Thyroid gland (tissue), 4 donors: ENCODE measurements around the gene BCDIN3D. TPM values are rescaled to one million over a fixed set of nuclear protein-coding genes. Genes with fewer than 3 reads are reported as not detected.

Experiments
- DNase-seq, 2 donors: peaks; one replicate each; pipeline ENCODE4 v3.0.0-alpha.2; 2019
- H3K27ac ChIP-seq, 3 donors: fragments of 200-600 bp; sonication (generic); 1 replicate in 2 of 3; 2 replicates in 1 of 3; pipeline ENCODE4 v1.5.1; 2016 to 2019; ENCODE audit warnings: mild to moderate bottlenecking in 1 of 3, moderate library complexity in 1 of 3
- H3K27me3 ChIP-seq: fragments of 200-600 bp; sonication (generic); one replicate; pipeline ENCODE4 v1.5.1; 2019
- H3K36me3 ChIP-seq, 2 donors: fragments of 200-600 bp; sonication (generic); one replicate each; pipeline ENCODE4 v1.5.1; 2016 to 2019
- H3K4me1 ChIP-seq, 2 donors: fragments of 200-600 bp; sonication (generic); one replicate each; pipeline ENCODE4 v1.5.1; 2017 to 2019
- H3K4me3 ChIP-seq, 3 donors: fragments of 200-600 bp; sonication (generic); replicated peaks in 1 of 3; 1 replicate in 2 of 3; 2 replicates in 1 of 3; pipeline ENCODE4 v1.5.1; 2016; ENCODE audit warnings: mild to moderate bottlenecking in 1 of 3
- H3K9me3 ChIP-seq: fragments of 200-600 bp; sonication (generic); one replicate; pipeline ENCODE4 v1.5.1; 2017
- POLR2A ChIP-seq, 2 donors: fragments of 450-650 bp; IDR thresholded peaks; one replicate each; pipeline ENCODE4 v1.6.1; 2017; ENCODE audit warnings: antibody characterized with exemption in 2 of 2, mild to moderate bottlenecking in 2 of 2, moderate library complexity in 1 of 2
- WGBS, 2 donors: methylation state at CpG; one replicate each; pipeline ENCODE4 v1.1.5; 2017; 5-methylcytosine and 5-hydroxymethylcytosine counted together
- intact Hi-C: fragments of 100-400 bp; cut with DNase I; formaldehyde crosslinking; loops from one replicate; pipeline ENCODE4 v1.15.1; 2023
- total RNA-seq, 4 donors: library from RNA; depleted of rRNA; stranded (reverse); fragments of >200 nt; gene quantifications; one replicate each; pipeline ENCODE4 v1.2.3, GENCODE V29; 2016
- TF ChIP-seq, protein P1 (sequence below), 6 experiments: fragments of 200-600 bp in 3 of 6; fragments of 450-650 bp in 3 of 6; sonication (generic) in 3 of 6; IDR thresholded peaks; one replicate each; pipeline ENCODE4 v1.5.1; 2016 to 2019; ENCODE audit warnings: antibody characterized with exemption in 6 of 6, mild to moderate bottlenecking in 2 of 6, inconsistent platforms in 1 of 6, moderate library complexity in 1 of 6

The BCDIN3D gene
- total RNA-seq, 4 donors from 2014 or later = 3.9 to 6.1 (median 4.1) TPM

DNA sequence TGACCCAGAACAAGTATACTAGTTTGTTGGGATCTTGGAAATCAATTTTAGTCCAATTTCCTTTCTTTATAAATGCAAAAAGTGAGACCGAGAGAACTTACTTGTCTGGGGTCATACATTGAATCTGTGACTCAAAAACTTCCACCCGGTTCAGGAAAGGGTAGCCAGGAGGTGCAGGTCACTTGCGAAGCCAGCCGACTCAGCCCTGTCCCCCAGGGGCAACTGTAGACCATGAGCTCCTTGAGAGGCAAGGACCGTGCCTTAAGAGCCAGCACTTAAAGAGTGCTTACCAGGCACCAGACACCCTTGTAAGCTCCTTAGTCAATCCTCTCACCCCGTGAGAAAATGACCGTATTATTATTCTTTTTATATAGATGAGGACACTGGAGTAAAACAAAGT is 505 bp upstream of the BCDIN3D start:
- Histone ChIP-seq H3K4me3 (peak overlapping the region in 1 of 3 donors; percentile 53), H3K27me3 (no peaks in the 10 kb centered on the region), H3K36me3 (no peaks in the 10 kb centered on the region), H3K27ac (peak overlapping the region; percentile 63 to 87 (median 84)), H3K4me1 (peaks cover 13 to 19% of the 10 kb centered on the region in 2 donors), H3K9me3 (no peaks in the 10 kb centered on the region)
- DNase-seq = peak; percentile 55 to 80
- intact Hi-C loops = no loop called here
- TF ChIP-seq POLR2A (IDR thresholded peaks at IDR 0.05) = no peak
- TF ChIP-seq, protein P1, sequence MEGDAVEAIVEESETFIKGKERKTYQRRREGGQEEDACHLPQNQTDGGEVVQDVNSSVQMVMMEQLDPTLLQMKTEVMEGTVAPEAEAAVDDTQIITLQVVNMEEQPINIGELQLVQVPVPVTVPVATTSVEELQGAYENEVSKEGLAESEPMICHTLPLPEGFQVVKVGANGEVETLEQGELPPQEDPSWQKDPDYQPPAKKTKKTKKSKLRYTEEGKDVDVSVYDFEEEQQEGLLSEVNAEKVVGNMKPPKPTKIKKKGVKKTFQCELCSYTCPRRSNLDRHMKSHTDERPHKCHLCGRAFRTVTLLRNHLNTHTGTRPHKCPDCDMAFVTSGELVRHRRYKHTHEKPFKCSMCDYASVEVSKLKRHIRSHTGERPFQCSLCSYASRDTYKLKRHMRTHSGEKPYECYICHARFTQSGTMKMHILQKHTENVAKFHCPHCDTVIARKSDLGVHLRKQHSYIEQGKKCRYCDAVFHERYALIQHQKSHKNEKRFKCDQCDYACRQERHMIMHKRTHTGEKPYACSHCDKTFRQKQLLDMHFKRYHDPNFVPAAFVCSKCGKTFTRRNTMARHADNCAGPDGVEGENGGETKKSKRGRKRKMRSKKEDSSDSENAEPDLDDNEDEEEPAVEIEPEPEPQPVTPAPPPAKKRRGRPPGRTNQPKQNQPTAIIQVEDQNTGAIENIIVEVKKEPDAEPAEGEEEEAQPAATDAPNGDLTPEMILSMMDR (IDR thresholded peaks at IDR 0.05) = no peak
- WGBS, 2 donors = 27 to 48% methylated on average over 7 of the region's 7 CpGs

DNA sequence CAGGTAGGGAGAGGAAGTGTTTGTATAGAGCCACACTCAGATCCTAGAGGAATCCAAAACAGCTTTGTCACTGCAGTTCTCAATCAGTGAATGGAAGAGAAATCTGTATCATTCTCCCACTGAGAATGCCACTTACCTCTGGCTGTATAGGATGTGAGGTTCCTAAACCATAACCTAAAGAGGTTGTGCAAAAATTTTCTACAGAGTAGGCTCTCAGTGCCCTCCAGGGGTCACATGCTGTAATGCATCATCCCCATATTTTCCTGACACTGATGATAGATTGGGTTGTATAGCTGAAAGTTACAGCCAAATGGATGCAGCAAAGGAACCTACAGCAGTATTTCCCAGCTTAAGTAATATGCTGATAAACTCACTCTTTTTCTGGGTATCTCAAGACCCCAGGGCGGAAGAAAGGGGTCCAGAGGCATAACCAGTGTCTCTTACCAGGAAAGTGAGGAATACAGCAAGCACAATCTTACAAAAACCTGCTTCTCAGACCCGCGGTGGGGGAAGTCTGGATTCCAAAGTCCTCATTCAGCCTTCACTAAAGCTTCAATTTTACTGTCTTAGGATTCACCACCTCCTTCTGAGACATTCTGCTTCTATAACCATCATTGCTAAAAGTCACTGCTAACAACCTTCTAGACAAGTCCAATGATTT is 3.8 kb downstream of the BCDIN3D start:
- Histone ChIP-seq H3K4me3 (no peak overlapping the region), H3K27ac (no peak overlapping the region), H3K4me1 (peaks cover 13 to 19% of the 10 kb centered on the region in 2 donors), H3K9me3 (no peaks in the 10 kb centered on the region), H3K27me3 (no peaks in the 10 kb centered on the region), H3K36me3 (no peaks in the 10 kb centered on the region)
- intact Hi-C loops = no loop called here
- DNase-seq = no peak
- 54% methylated on average over 3 of the region's 3 CpGs for WGBS, 2 donors
- TF ChIP-seq POLR2A (IDR thresholded peaks at IDR 0.05) = no peak
- TF ChIP-seq, protein P1 (IDR thresholded peaks at IDR 0.05) = peak in 5 of 6 experiments; percentile 37 to 59 (median 51)

DNA sequence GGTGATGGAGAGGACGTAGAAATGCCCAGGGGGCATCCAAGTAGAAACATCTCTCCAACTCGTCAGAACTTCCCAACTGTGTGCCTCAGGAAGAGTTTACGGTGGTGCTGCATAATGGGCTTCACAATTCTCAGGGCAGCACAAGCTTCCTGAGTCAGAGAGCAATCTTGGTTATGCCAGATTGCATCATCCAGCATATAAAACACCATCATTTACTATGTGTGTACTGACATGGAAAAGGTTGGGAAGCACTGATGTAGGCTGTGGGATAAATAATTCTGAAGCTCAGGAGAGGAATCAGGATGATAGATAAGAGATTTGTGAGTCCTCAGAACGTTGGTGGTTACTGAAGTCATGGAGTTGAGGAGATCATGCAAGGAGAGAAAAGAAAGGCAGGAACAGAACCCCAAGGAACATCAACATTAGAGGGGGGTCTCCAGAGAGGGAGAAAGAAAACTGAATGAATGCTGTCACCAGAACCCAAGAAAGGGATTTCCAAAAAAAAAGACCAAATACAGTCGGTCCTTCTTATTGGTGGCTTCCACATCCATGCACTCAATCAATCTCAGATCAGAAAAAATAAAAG is 10.0 kb downstream of the BCDIN3D start:
- intact Hi-C loops = no loop called here

DNA sequence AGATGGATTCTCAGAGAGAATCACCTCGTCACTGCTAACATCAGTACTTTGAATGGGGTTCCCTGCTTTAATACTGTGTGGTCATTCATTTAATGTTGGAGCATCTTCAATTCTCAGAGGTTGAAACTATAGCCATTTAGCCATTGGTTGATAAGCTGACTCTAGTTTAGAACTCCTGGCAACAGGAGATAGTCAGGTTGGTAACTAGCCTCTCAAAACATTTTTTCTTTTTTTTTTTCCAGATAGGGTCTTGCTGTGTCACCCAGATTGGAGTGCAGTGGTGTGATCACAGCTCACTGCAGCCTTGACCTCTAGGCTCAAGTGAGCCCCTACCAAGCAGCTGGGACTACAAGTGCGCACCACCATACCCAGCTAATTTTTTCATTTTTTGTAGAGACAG is 11.2 kb downstream of the BCDIN3D start:
- no peak for DNase-seq
- Histone ChIP-seq H3K4me3 (no peak overlapping the region), H3K36me3 (no peaks in the 10 kb centered on the region), H3K4me1 (peaks cover 6 to 10% of the 10 kb centered on the region in 2 donors), H3K27me3 (no peaks in the 10 kb centered on the region), H3K27ac (no peak overlapping the region), H3K9me3 (no peaks in the 10 kb centered on the region)
- WGBS, 2 donors = 96 to 98% methylated on average over 2 of the region's 2 CpGs
- intact Hi-C loops = no loop called here
- no peak for TF ChIP-seq POLR2A (IDR thresholded peaks at IDR 0.05)
- TF ChIP-seq, protein P1 (IDR thresholded peaks at IDR 0.05) = no peak

More for the DNA sequence above, 10.0 kb downstream of the BCDIN3D start:
- Histone ChIP-seq H3K9me3 (no peaks in the 10 kb centered on the region), H3K4me1 (peaks cover 0 to 4% of the 10 kb centered on the region in 2 donors), H3K27me3 (no peaks in the 10 kb centered on the region), H3K27ac (no peak overlapping the region), H3K4me3 (no peak overlapping the region), H3K36me3 (no peaks in the 10 kb centered on the region)
- TF ChIP-seq POLR2A (IDR thresholded peaks at IDR 0.05) = no peak
- TF ChIP-seq, protein P1 (IDR thresholded peaks at IDR 0.05) = no peak
- no peak for DNase-seq
- WGBS, 2 donors = 72 to 77% methylated on average over 5 of the region's 5 CpGs
